ENCODE data around the gene KDM4B.
A peak's percentile ranks its signal among the peaks of the same experiment; 100 is the strongest.

KDM4B gene

DNA sequence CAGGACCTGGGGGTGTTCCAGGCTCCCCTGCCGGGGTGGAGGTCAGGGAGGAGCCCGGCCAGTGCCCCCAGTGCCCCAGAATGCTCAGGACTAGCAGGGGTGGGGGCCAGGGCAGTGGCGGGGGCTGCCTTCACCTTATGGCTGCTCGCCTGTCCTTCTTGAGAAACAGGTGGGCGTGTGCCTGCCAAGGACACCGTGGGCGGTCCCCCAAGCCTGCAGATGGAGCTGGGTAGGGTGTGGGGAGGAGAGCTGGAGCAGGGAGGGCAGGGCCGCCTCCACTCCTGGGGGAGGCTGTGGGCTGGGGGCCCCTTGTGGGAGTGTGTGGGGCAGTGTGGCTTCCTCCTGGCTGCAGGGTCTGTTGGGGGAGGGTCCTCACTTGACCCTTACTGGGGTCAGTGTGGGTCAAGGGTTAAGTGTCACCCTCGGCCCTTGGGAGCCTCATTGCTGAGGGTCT lies 160.1 kb downstream of the KDM4B start:
- in situ Hi-C loops (cut with HindIII; ENCODE audit: low pct_ligation_motif_present, low sequenced_read_pairs), result no loop called here
- H3K27me3 ChIP-seq (replicated peaks), result no peaks in the 10 kb centered on the region
- peak; percentile 34 for DNase-seq
- peak overlapping the region; percentile 44 for H3K27ac ChIP-seq
- H3K36me3 ChIP-seq (replicated peaks), result no peaks in the 10 kb centered on the region
- H3K4me3 ChIP-seq (ENCODE audit: low read depth, low read length), result no peak overlapping the region
- TF ChIP-seq, protein P1, sequence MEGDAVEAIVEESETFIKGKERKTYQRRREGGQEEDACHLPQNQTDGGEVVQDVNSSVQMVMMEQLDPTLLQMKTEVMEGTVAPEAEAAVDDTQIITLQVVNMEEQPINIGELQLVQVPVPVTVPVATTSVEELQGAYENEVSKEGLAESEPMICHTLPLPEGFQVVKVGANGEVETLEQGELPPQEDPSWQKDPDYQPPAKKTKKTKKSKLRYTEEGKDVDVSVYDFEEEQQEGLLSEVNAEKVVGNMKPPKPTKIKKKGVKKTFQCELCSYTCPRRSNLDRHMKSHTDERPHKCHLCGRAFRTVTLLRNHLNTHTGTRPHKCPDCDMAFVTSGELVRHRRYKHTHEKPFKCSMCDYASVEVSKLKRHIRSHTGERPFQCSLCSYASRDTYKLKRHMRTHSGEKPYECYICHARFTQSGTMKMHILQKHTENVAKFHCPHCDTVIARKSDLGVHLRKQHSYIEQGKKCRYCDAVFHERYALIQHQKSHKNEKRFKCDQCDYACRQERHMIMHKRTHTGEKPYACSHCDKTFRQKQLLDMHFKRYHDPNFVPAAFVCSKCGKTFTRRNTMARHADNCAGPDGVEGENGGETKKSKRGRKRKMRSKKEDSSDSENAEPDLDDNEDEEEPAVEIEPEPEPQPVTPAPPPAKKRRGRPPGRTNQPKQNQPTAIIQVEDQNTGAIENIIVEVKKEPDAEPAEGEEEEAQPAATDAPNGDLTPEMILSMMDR (IDR thresholded peaks at IDR 0.05; ENCODE audit: low read depth, low read length, missing control alignments), result no peak

DNA sequence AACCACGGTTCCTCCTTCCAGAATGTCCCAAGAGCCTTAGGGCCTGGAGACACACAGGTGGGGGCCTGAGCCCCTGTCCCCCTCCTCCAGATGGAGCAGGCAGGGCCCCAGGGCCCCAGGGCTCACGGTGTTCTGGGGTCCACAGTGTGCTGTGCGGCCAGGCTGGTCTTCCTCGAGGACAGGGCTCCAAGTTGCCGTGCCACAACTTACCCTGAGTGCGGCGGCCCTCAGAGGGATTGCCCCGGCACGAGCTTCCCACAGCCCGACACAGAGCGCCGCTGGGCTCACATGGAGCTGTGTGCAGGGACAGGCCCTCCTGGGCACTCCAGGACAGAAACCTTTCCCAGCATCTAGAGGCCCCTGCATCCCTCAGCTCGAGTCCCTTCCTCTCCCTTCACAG lies 160.8 kb downstream of the KDM4B start:
- H3K36me3 ChIP-seq (replicated peaks), result peaks cover 4% of the 10 kb centered on the region
- in situ Hi-C loops (cut with HindIII; ENCODE audit: low pct_ligation_motif_present, low sequenced_read_pairs), result no loop called here

DNA sequence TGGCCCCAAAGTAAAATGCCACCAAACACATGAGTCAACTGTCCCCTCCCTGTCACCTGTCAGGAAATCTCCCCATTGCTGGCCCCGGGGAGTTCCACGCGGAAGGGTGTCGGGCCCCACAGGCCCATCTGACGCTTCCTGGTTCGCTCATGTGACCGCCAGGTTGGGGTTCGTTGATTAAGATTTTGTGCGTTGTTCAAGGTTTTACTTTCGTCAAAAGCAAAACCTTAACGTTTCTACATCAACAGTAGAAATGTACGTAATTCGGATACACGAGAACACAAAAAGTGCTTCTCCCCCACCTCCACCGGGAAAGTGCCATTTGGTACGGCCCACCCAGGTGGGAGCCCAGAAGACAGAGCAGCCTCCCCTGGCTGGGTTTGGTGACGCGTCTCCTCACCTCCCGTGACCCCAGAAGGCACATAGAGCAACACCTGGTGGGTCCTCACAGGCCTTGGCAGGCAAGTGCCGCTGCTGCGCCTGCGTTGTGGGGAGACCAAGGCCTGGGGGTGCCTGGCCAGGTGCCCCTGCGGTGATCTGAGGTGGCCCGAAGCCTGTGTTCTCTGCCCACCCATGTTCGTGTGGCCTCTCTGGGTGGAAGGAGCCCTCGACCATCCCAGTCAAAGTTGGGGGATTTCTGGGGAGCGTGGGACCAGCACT lies 161.6 kb downstream of the KDM4B start:
- in situ Hi-C loops (cut with HindIII; ENCODE audit: low pct_ligation_motif_present, low sequenced_read_pairs), result no loop called here
- Histone ChIP-seq H3K4me3 (ENCODE audit: low read depth, low read length) (no peak overlapping the region), H3K27ac (no peak overlapping the region), H3K36me3 (replicated peaks) (peaks cover 12% of the 10 kb centered on the region), H3K27me3 (replicated peaks) (no peaks in the 10 kb centered on the region)
- no peak for DNase-seq
- TF ChIP-seq, protein P1 (IDR thresholded peaks at IDR 0.05; ENCODE audit: low read depth, low read length, missing control alignments), result no peak

More for the DNA sequence above, 160.8 kb downstream of the KDM4B start:
- no peak overlapping the region for H3K27ac ChIP-seq
- no peak for DNase-seq
- TF ChIP-seq, protein P1 (IDR thresholded peaks at IDR 0.05; ENCODE audit: low read depth, low read length, missing control alignments), result no peak
- no peaks in the 10 kb centered on the region for H3K27me3 ChIP-seq (replicated peaks)
- no peak overlapping the region for H3K4me3 ChIP-seq (ENCODE audit: low read depth, low read length)

DNA sequence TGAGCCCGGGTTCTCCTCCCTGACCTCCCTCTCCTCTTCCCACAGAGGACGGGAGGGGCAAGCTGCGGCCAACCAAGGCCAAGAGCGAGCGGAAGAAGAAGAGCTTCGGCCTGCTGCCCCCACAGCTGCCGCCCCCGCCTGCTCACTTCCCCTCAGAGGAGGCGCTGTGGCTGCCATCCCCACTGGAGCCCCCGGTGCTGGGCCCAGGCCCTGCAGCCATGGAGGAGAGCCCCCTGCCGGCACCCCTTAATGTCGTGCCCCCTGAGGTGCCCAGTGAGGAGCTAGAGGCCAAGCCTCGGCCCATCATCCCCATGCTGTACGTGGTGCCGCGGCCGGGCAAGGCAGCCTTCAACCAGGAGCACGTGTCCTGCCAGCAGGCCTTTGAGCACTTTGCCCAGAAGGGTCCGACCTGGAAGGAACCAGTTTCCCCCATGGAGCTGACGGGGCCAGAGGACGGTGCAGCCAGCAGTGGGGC lies 162.2 kb downstream of the KDM4B start:
- Histone ChIP-seq H3K4me3 (ENCODE audit: low read depth, low read length) (no peak overlapping the region), H3K36me3 (replicated peaks) (peaks cover 13% of the 10 kb centered on the region), H3K27ac (no peak overlapping the region)

DNA sequence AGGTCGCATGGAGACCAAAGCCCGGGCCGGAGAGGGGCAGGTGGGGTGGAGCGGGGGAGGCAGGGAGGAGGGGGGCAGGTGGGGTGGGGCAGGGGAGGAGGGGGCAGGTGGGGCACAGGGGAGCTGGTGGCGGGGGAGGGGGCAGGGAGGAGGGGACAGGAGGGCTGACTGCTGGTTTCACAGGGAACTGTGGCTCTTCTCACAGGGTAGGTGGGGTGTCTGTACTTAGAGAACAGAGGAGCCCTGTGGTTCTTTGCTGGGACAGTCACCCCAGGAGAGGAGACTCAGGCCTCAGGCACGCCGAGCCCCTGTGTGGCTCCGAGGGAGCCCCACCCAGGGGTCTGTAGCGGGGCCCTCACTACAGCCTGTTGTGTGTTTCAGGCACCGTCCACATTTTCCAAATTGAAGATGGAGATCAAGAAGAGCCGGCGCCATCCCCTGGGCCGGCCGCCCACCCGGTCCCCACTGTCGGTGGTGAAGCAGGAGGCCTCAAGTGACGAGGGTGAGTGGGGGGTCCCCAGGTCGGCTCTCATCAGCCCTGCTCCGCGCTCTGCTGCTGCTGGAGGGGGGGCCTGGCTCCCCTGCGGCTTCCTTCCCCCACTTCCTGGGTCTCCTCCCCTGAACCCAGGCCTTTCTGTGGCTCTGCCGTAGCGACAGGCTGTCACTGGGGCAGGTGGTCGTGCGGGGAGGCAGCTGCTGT lies 162.7 kb downstream of the KDM4B start:
- Histone ChIP-seq H3K4me3 (ENCODE audit: low read depth, low read length) (no peak overlapping the region), H3K27me3 (replicated peaks) (no peaks in the 10 kb centered on the region), H3K27ac (no peak overlapping the region), H3K36me3 (replicated peaks) (peaks cover 13% of the 10 kb centered on the region)
- TF ChIP-seq, protein P1 (IDR thresholded peaks at IDR 0.05; ENCODE audit: low read depth, low read length, missing control alignments), result no peak
- in situ Hi-C loops (cut with HindIII; ENCODE audit: low pct_ligation_motif_present, low sequenced_read_pairs), result no loop called here
- no peak for DNase-seq

More for the DNA sequence above, 162.2 kb downstream of the KDM4B start:
- DNase-seq, result no peak
- in situ Hi-C loops (cut with HindIII; ENCODE audit: low pct_ligation_motif_present, low sequenced_read_pairs), result no loop called here
- H3K27me3 ChIP-seq (replicated peaks), result no peaks in the 10 kb centered on the region
- TF ChIP-seq, protein P1 (IDR thresholded peaks at IDR 0.05; ENCODE audit: low read depth, low read length, missing control alignments), result peak; percentile 6

Data from brain microvascular endothelial cell (primary cell).